HG02884 (cell line): ENCODE data around the gene UBE2F.
"Not testable (repeated sequence)": the region's sequence is repeated elsewhere in the genome, so short reads cannot be mapped to it uniquely, and the experiment has no call there.

Experiments used
- ATAC-seq: cut with Tn5 transposase; IDR thresholded peaks from one replicate; pipeline ENCODE4 v1.9.1; 2021; ENCODE audit warnings: mild to moderate bottlenecking, moderate library complexity; ENCODE audit not compliant: unreplicated experiment

UBE2F gene

DNA sequence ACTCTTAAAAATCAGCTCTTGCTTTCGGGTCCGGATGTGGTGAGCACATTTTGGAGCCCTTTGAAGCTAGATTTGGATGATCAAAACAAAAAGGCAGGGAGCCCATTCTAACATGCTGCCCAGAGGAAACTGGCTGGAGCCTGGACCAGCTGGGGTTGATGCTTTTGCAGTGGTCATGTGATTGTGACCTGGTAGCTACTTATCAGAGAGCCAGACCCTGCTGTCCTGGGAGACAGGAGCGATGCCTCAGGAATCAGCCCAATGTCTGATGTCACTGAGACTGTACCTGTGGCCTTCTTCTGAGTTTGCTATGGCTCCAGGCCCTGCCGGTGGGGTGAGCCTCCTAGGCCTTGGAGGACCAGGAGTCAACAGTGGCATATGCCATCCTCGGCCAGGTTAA is 75.3 kb downstream of the UBE2F start:
- ATAC-seq = no peak

DNA sequence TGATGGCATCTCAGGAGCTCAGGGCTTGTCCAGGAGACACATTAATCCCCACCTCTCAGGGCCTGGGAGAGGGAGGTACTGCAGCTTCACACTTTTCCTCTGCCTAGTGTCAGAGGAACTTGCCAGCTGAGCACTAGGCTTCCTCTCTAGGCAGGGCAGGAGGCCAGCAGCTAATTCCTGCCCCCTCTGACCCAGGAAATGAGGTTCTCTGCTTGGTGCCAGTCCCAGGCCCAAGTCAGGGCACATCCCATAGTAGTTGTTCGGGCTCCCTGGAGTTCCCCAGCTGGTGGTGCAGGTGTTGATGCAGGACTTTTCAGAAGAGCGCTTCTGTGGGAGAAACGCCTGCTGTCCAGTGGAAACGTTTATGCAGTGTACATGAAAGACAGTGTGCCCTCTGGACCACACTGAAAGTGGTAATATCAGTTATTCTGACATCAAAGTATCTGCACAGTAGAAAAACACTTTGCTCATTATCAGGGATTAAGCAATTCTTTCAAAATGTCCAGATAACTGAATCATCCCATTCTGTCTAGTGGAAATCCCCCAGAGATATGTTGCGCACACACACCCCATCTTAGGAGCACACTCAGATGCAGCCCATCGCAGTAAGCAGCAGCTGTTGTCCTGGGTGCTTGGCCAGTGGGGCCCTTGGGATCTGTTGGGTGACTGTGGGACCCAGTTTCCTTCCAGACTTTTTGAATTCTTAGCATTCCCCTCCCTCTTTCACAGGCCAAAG is 76.2 kb downstream of the UBE2F start:
- no peak for ATAC-seq

GRCh38 chr2:238043851-238044250 is 77.0 kb downstream of the UBE2F start:
- ATAC-seq = no peak

DNA sequence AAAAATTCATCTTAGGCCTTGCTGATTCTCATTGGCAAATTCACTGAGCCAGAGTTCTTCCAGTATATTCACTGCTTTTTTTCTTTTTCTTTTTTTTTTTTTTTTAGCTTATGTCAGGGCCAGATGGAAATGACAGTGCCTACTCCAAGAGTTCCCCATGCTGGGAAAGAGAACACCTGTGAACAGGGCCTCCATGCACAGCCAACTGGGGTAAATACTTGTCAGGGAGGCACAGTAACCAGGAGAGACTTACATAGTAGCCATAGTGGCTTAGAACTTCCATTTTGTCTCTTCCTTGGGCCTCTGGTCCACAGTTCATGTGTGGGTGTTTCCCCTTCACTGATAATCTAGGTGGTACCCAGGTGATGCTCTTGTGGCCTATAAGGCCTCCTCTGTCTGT is 78.8 kb downstream of the UBE2F start:
- no peak for ATAC-seq

GRCh38 chr2:238046725-238047270 is 80.0 kb downstream of the UBE2F start:
- no peak for ATAC-seq

DNA sequence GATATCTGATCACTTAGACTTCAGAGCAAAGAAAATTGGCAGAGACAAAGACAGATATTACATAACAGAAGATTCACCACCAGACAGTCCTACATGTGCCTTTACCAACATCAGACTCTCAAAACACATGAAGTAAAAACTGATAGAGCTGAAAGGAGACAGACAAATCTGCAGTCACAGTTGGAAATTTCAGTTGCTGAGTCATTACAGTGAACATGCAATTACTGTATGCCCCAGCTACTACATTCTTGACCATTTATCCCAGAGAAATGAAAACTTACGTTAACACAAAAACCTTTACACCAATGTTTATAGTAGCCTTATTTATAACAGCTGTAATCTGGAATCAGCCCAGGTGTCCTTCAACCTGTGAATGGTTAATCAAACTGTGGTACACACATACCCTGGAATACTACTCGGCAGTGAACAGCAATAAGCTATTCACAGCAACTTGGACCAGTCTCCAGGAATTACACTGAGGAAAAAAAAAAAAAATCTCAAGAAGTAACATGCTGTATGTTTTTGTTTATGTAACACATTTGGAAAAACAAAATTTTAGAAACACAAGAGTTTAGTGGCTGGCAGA is 86.5 kb downstream of the UBE2F start:
- no peak for ATAC-seq

GRCh38 chr2:238055841-238056240 is 89.0 kb downstream of the UBE2F start:
- ATAC-seq = no peak

- ATAC-seq = not testable (repeated sequence)
Observed at GRCh38 chr2:238057696-238058575, 91.1 kb downstream of the UBE2F start.

GRCh38 chr2:238059505-238059904 is 92.7 kb downstream of the UBE2F start:
- ATAC-seq = no peak

DNA sequence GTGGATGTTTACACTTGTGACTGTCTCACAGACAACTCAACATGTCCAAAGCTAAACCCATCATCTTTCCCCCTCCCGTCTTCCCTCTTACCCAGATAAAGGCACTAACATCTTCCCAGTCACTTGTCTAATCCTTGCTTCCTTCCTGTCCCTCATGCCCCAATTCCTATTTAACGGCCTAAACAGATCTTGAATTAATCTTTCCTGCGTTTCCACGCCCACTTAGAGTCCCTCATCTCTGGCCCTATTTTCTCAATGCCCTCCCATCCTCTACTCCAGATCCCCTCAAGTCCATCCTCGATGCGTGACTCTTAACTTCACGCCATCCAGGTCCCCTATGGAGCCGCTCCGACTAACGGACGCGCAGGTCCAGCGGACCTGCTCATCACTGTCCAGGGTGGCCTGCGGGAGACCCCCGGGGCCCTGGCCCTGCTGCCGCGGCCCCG is 93.3 kb downstream of the UBE2F start:
- ATAC-seq = no peak

DNA sequence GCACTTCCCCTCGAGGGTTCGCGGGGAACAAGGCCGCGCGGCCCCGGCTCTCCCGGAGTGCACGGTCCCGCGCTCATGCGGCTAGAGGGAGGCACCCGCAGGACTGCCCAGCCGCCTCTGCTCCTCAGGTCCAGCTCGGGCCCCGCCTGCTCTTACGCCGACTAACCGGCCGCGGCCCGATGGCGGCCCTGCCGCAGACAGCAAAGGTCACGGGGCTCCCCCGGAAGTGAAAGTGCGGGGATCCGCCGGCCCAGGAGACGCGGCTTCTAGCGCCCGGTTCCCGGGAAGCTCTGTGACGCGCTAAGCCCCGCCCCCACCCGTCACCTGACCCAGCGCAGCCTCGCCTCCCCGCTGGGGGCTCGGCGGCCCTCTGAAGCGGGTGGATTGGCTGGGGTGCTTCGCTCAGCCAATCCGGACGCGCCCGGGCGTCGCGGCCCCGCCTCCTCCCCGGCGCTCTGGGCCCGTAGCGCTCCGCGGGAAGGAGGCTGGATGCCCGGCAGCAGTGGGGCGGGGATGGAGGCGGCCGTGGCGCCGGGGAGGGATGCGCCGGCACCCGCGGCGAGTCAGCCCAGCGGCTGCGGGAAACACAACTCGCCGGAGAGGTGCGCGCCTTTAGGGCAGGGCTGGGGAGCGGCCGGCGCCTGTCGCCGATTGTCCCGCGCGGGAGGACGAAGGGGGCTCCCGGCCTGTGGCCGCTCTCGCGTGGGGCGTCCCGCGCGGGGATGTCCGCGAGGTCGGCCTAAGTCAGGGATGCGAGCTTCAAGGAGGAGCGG is 93.9 kb downstream of the UBE2F start, which contains the start of gene SCLY:
TSS of gene SCLY (plus strand) at position 460 of the 773 bp plus-strand sequence. CDS start at position 514, 54 bp downstream.
- peak; percentile 94 for ATAC-seq

- peak; percentile 21 for ATAC-seq
Observed at GRCh38 chr2:238061315-238062202, 94.7 kb downstream of the UBE2F start.

GRCh38 chr2:238063414-238064189 is 96.8 kb downstream of the UBE2F start:
- ATAC-seq = no peak

DNA sequence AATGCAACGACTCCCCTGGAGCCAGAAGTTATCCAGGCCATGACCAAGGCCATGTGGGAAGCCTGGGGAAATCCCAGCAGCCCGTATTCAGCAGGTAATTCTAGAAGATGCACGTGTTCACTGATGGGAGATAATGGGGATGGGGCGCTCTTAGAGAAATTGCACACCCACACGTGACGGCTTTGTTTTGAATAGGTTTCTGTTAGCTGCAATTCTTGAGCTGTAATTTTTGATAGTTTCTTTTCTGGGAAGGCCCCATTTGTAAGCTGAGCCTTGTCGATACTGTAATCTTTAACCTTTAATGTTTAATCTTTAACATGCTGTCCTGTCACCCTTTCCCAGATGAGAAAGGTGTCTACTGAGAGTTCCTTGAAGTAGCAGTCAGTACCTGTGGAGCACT is 97.6 kb downstream of the UBE2F start:
- no peak for ATAC-seq

- ATAC-seq = no peak
Observed at GRCh38 chr2:238065071-238065846, 98.4 kb downstream of the UBE2F start.

DNA sequence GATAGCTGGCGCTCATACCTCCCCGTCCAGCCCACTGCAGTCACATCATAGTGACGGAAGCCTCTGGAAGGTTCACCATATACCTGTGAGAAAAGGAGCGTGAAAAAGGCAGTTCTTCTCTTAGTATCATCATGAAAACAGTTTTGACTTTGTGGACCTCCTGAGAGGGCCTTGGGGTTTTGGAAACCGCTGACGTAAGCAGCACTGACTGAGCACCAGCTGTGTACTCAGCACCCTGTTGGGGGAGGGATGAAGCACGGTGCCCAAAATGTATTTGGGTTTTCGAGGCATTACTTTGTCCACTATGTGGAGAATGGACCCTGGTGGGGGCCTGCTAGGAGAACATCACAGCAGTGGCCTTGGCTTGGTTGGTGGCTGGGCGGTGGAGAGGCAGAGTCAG is 99.4 kb downstream of the UBE2F start:
- no peak for ATAC-seq

- not testable (repeated sequence) for ATAC-seq
Observed at GRCh38 chr2:238066718-238067117, 99.9 kb downstream of the UBE2F start.

- ATAC-seq = no peak
Observed at GRCh38 chr2:238067939-238068338, 101.1 kb downstream of the UBE2F start.
